Measurements from ENCODE around the gene EHD4.

Gene EHD4

DNA sequence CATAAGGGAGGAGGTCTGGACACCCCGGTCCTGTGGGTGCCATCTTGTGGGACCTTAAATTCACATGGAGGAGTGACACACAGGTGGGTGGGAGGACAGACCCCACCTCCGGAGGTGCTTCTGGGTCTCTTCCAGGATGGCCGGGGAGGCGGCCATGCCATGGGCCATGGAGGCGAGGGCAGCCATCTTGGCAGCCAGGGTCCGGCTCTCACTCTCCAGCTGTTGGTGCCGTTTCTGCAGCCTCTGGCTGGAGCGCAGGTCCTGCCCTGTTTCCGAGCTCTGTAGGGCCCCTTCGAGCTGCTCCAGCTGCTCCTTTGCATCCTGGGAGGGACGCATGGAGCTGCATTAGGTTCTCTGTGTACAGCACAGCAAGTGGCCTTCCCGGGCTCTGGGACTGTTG lies 97.6 kb downstream of the EHD4 start:
- Histone ChIP-seq H3K4me1 (ENCODE audit: control insufficient read depth, insufficient read depth, low read length) (no peaks in the 10 kb centered on the region), H3K36me3 (ENCODE audit: control insufficient read depth in 2 of 2, insufficient read depth in 1 of 2, low read length in 2 of 2) (no peaks in the 10 kb centered on the region), H3K9me3 (ENCODE audit: control insufficient read depth, insufficient read depth, low read depth, low read length) (no peaks in the 10 kb centered on the region), H3K27ac (ENCODE audit: extremely low read depth, low read depth, low read length) (no peak overlapping the region), H3K4me3 (ENCODE audit: low read depth, low read length) (no peak overlapping the region)
- ChIA-PET CTCF (no interaction called here), POLR2A (no interaction called here)
- TF ChIP-seq BCL6B (tag by site-specific recombination; IDR thresholded peaks at IDR 0.05) (no peak), ZNF335 (tag by site-specific recombination; conservative IDR thresholded peaks at IDR 0.05) (no peak), ZNF488 (tag by site-specific recombination; IDR thresholded peaks at IDR 0.05) (no peak)

GRCh38 chr15:41873711-41874110 lies 98.6 kb downstream of the EHD4 start:
- ChIA-PET CTCF (no interaction called here), POLR2A (no interaction called here)
- Histone ChIP-seq H3K9me3 (ENCODE audit: control insufficient read depth, insufficient read depth, low read depth, low read length) (no peaks in the 10 kb centered on the region), H3K27ac (ENCODE audit: extremely low read depth, low read depth, low read length) (no peak overlapping the region), H3K4me1 (ENCODE audit: control insufficient read depth, insufficient read depth, low read length) (no peaks in the 10 kb centered on the region), H3K4me3 (ENCODE audit: low read depth, low read length) (no peak overlapping the region), H3K36me3 (ENCODE audit: control insufficient read depth in 2 of 2, insufficient read depth in 1 of 2, low read length in 2 of 2) (no peaks in the 10 kb centered on the region)
- no peak for TF ChIP-seq ZFP41 (tag by site-specific recombination; IDR thresholded peaks at IDR 0.05; ENCODE audit: borderline replicate concordance)
- no peak for TF ChIP-seq ZBTB10 (tag by site-specific recombination; IDR thresholded peaks at IDR 0.05)
- no peak for TF ChIP-seq ZXDB (tag by site-specific recombination; IDR thresholded peaks at IDR 0.05)
- TF ChIP-seq ZNF621 (tag by site-specific recombination; IDR thresholded peaks at IDR 0.05), result no peak
- no peak for TF ChIP-seq ZNF302 (tag by site-specific recombination; IDR thresholded peaks at IDR 0.05; ENCODE audit: low read depth)
- no peak for TF ChIP-seq ZNF114 (tag by site-specific recombination; IDR thresholded peaks at IDR 0.05)

GRCh38 chr15:41872166-41872747 lies 100.1 kb downstream of the EHD4 start:
- no peak overlapping the region for H3K4me3 ChIP-seq (ENCODE audit: low read depth, low read length)
- TF ChIP-seq EGR2 (tag by site-specific recombination; IDR thresholded peaks at IDR 0.05; ENCODE audit: low read depth) (peak; percentile 99), ZNF664 (tag by site-specific recombination; IDR thresholded peaks at IDR 0.05) (no peak), ZFHX2 (tag by site-specific recombination; conservative IDR thresholded peaks at IDR 0.05) (peak; percentile 98)
- no peaks in the 10 kb centered on the region for H3K9me3 ChIP-seq (ENCODE audit: control insufficient read depth, insufficient read depth, low read depth, low read length)
- no peaks in the 10 kb centered on the region for H3K4me1 ChIP-seq (ENCODE audit: control insufficient read depth, insufficient read depth, low read length)
- CTCF ChIA-PET, result interaction anchor here (0.7 kb wide), 1 partner anchor 9 kb away, joined by 4 read pairs; no protein-coding TSS in a partner anchor
- H3K27ac ChIP-seq (ENCODE audit: extremely low read depth, low read depth, low read length), result no peak overlapping the region
- H3K36me3 ChIP-seq (ENCODE audit: control insufficient read depth in 2 of 2, insufficient read depth in 1 of 2, low read length in 2 of 2), result no peaks in the 10 kb centered on the region
- POLR2A ChIA-PET, result no interaction called here

DNA sequence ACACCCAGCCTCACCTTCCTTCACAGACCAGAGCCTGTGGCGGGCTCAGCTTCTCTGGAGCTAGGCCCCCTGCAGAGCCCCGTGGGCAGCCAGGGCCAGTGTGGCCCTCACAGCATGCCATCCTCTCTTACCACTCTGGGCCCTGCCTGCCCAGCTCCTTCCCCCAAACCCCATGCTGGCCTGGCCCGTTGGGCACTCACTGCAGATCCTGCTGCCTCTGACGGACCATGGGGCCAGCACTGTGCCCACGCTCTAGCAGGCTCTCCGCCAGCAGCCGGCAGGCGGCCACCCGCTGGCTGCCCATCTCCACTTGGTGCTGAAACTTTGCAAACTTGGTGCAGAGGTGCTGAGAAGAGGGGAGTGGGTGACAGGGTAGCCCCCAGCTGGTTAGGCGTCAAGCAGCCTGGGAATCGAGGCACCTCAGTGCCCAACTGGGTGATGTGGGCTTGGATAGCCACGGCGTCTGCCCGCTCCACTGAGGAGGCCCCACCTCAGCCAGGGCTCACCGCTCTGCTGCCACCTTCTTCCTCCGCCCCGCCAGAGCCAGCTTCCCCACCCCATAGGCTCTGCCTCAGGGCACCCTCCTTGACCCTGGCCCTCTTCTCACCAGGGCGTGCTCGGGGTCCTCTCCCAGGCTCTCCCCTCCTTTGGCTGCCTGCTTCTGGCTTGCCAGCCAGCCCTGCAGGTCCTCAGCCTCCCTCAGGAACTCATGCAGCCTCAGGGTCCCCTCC lies 101.0 kb downstream of the EHD4 start:
- H3K4me1 ChIP-seq (ENCODE audit: control insufficient read depth, insufficient read depth, low read length), result no peaks in the 10 kb centered on the region
- POLR2A ChIA-PET, result no interaction called here
- TF ChIP-seq ZNF394 (tag by site-specific recombination; IDR thresholded peaks at IDR 0.05; ENCODE audit: borderline replicate concordance), result no peak
- TF ChIP-seq, protein P1, sequence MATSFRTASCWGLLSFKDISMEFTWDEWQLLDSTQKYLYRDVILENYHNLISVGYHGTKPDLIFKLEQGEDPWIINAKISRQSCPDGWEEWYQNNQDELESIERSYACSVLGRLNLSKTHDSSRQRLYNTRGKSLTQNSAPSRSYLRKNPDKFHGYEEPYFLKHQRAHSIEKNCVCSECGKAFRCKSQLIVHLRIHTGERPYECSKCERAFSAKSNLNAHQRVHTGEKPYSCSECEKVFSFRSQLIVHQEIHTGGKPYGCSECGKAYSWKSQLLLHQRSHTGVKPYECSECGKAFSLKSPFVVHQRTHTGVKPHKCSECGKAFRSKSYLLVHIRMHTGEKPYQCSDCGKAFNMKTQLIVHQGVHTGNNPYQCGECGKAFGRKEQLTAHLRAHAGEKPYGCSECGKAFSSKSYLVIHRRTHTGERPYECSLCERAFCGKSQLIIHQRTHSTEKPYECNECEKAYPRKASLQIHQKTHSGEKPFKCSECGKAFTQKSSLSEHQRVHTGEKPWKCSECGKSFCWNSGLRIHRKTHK (tag by site-specific recombination; IDR thresholded peaks at IDR 0.05), result no peak

More for the DNA sequence above, 101.0 kb downstream of the EHD4 start:
- Histone ChIP-seq H3K36me3 (ENCODE audit: control insufficient read depth in 2 of 2, insufficient read depth in 1 of 2, low read length in 2 of 2) (no peaks in the 10 kb centered on the region), H3K27ac (ENCODE audit: extremely low read depth, low read depth, low read length) (no peak overlapping the region), H3K4me3 (ENCODE audit: low read depth, low read length) (no peak overlapping the region), H3K9me3 (ENCODE audit: control insufficient read depth, insufficient read depth, low read depth, low read length) (no peaks in the 10 kb centered on the region)
- CTCF ChIA-PET, result interaction anchor here (0.7 kb wide), 1 partner anchor 10 kb away, joined by 4 read pairs; no protein-coding TSS in a partner anchor

Data from HEK293 (cell line).